ENCODE results near the gene MRPL49.

DNA sequence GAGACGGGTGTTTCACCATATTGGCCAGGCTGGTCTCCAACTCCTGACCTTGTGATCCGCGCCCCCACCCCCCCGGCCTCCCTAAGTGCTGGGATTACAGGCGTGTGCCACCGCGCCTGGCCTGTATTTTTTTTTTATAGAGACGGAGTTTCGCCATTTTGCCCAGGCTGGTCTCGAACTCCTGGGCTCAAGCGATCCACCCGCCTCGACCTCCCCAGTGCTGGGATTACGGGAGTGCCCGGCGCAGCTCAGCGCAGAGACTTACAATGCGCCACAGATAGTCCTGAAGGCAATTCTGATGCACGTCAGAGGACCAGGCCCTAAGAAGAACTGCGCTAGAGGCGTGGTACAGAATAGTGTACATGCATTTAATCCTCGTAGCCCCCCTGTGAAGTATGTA is 26.7 kb upstream of the MRPL49 start:
- TF ChIP-seq, protein P1, sequence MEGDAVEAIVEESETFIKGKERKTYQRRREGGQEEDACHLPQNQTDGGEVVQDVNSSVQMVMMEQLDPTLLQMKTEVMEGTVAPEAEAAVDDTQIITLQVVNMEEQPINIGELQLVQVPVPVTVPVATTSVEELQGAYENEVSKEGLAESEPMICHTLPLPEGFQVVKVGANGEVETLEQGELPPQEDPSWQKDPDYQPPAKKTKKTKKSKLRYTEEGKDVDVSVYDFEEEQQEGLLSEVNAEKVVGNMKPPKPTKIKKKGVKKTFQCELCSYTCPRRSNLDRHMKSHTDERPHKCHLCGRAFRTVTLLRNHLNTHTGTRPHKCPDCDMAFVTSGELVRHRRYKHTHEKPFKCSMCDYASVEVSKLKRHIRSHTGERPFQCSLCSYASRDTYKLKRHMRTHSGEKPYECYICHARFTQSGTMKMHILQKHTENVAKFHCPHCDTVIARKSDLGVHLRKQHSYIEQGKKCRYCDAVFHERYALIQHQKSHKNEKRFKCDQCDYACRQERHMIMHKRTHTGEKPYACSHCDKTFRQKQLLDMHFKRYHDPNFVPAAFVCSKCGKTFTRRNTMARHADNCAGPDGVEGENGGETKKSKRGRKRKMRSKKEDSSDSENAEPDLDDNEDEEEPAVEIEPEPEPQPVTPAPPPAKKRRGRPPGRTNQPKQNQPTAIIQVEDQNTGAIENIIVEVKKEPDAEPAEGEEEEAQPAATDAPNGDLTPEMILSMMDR (IDR thresholded peaks at IDR 0.05; ENCODE audit: poor library complexity, severe bottlenecking): no peak
- TF ChIP-seq, protein P2, sequence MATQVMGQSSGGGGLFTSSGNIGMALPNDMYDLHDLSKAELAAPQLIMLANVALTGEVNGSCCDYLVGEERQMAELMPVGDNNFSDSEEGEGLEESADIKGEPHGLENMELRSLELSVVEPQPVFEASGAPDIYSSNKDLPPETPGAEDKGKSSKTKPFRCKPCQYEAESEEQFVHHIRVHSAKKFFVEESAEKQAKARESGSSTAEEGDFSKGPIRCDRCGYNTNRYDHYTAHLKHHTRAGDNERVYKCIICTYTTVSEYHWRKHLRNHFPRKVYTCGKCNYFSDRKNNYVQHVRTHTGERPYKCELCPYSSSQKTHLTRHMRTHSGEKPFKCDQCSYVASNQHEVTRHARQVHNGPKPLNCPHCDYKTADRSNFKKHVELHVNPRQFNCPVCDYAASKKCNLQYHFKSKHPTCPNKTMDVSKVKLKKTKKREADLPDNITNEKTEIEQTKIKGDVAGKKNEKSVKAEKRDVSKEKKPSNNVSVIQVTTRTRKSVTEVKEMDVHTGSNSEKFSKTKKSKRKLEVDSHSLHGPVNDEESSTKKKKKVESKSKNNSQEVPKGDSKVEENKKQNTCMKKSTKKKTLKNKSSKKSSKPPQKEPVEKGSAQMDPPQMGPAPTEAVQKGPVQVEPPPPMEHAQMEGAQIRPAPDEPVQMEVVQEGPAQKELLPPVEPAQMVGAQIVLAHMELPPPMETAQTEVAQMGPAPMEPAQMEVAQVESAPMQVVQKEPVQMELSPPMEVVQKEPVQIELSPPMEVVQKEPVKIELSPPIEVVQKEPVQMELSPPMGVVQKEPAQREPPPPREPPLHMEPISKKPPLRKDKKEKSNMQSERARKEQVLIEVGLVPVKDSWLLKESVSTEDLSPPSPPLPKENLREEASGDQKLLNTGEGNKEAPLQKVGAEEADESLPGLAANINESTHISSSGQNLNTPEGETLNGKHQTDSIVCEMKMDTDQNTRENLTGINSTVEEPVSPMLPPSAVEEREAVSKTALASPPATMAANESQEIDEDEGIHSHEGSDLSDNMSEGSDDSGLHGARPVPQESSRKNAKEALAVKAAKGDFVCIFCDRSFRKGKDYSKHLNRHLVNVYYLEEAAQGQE (IDR thresholded peaks at IDR 0.05; ENCODE audit: borderline replicate concordance): no peak
- no peak for TF ChIP-seq EZH2 (IDR thresholded peaks at IDR 0.05; ENCODE audit: borderline replicate concordance, insufficient read depth, low read length, poor library complexity, severe bottlenecking)
